ENCODE data around the gene GRAMD1B.

GRAMD1B gene

DNA sequence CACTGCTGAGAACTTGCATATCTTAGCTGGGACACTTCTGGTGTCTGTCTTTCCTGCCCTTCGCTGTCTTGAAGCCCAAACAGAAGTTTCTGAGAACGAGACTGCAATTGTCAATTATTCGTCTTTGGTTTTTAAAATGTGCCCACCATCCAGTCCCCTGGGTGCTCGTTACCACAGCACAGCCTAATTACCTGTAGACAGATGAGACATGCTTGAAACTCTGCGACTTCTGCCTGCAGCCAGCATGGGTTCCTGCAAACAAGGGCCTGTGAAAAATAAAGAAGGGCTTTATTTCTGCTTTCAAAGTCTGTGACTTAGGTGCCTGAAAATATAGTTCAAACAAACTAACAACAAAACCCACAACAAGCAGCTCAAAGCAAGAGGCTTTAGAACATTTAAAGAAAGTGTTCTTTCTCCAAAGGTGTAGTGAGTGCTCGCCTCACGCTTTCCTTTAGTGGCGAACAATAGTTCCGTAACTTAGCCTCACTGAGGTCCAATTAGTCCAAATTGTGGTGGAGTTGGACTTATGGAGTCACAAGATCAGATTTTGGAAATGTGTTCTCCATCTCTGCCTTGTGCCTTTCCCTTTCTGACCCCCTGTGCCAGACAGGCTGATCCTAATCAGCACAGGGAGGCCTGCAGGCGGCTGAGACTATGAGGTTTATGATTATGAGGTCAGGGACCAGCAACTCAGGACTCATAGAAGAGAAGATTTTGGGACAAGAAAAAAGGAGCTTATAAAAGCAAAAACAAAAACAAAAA lies 20.4 kb upstream of the GRAMD1B start:
- DNase-seq (ENCODE audit: low read depth) = no peak

DNA sequence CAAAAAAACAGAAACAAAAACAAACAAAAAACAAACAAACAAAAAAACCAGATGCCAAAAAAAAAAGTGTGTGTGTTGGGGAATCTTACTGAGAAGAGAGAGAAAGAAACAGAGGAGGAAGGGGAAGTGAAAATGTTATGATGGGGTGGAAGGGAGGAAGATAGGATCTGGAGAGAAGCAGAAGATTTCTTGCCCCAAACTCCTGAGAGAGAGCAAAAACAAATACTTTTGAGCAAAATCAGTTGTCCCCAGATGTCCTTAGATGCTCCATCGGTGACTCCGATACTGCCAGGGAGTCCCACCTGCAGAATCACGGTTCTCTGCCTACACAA lies 19.9 kb upstream of the GRAMD1B start:
- DNase-seq (ENCODE audit: low read depth) = no peak

DNA sequence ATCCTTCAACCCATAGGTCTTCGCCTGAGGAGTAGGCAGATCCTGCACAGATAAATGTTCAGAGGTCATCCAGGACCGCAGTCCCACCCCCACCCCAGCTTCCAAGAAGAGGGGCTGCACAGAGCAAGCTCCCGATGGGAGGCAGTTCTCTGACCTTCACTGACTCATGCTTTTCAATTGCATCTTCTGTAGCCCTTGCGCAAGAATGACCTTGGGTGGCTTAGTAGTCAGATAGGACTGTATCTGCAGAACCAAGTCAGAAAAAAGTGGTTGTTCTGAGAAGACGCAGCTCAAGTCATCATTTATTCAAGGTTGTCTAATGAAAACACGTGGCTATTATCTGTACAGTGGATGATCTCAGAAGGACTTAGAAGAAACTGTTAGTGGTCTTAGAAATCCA lies 16.4 kb upstream of the GRAMD1B start:
- no peak for DNase-seq (ENCODE audit: low read depth)

DNA sequence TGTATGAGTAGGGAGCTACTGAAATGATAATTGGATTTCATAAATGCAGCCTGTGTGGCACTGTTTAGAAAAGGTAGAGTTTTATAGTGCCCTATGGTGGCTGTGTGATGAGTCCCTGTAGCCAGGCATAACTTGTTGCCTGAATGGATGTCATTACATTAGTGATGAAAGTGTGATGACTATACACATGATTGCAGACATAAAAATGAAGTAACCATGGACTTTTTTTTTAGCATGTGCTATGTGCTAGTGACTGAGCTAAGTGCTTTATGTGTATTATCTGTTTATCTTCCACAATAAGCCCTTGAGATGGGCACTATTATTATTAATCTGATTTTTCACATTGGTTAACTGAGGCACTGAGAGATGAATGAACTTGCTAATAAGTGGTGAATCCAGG lies 13.5 kb upstream of the GRAMD1B start:
- no peak for DNase-seq (ENCODE audit: low read depth)

- DNase-seq (ENCODE audit: low read depth) = no peak
These were observed 11.5 kb upstream of the GRAMD1B start for GRCh38 chr11:123418351-123419114.

DNA sequence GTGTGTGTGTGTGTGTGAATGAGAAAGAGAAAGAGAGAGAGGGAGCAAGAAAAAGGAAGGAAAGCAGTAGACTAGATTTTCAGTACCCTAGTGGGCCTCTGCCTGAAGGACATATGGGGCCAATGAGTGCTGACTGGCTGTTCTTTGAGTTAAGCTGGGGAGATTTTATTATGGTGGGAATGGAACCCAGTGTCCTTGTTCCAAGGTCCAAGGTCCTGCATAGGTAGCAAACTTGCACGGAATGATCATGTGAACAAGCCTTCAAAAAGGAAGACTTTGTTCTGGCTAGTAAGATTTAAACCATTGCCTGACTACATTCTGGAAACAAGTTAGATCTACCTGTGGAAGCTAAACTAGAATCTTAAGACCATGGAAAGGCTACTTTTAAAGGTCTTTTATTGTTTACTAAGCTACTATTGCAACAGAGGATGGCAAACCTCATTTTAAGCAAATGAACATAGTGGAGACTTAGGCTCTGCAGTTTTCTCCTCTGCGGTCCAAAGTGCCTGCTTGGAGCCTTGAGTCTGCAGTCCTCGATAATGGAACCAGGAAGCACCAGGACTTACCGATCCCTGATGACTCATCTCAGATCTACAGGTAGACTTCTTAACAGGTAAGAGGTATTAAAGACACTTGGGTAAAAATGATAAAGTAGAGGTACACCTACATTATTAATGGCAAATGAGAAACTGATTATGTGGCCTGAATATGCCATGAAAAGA lies 10.2 kb upstream of the GRAMD1B start:
- no peak for DNase-seq (ENCODE audit: low read depth)

DNA sequence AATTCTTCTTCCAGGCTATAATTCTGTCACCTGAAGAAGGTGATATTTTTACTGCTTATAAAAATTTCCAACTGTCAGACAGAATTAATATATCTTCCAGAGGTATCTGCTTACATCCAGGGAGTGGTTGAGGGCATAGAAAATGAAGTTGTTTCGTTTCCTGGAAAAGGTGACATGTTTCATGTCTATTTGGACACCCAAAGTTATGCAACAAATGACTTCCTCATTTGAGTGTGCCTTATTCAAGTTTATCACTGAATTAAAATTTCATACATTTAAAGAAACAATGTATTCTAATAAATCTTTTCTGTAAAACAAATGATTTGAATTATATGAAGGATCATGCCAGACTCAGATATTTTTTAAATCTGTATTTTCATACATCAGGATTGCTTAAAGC lies 8.5 kb upstream of the GRAMD1B start:
- DNase-seq (ENCODE audit: low read depth) = no peak

- no peak for DNase-seq (ENCODE audit: low read depth)
These were observed 4.7 kb upstream of the GRAMD1B start for GRCh38 chr11:123425367-123425766.

DNA sequence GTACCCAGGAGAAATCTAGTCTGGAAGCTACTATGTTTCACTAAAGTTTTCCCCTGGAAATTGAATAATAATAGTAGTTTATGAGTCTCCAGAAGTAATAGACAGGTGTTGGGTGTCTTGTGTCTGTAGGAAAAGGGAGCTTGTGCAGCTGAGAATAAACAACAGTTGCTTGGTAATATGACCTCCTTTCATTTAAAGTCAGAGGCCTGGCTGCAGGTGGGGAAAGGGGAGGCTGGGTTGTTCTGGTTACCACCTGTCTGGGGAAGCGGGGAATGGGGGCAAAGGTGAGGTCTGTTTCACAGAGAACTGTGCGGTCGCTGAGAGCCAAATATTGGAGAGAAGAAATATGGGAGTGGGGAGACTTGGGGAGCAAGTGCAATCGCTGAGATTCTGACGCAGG lies 3.3 kb upstream of the GRAMD1B start:
- no peak for DNase-seq (ENCODE audit: low read depth)

GRCh38 chr11:123427405-123427804 lies 2.7 kb upstream of the GRAMD1B start:
- no peak for DNase-seq (ENCODE audit: low read depth)

- no peak for DNase-seq (ENCODE audit: low read depth)
These were observed 1.9 kb upstream of the GRAMD1B start for GRCh38 chr11:123428116-123428715.

GRCh38 chr11:123429336-123429735 lies 733 bp upstream of the GRAMD1B start:
- DNase-seq (ENCODE audit: low read depth) = no peak

DNA sequence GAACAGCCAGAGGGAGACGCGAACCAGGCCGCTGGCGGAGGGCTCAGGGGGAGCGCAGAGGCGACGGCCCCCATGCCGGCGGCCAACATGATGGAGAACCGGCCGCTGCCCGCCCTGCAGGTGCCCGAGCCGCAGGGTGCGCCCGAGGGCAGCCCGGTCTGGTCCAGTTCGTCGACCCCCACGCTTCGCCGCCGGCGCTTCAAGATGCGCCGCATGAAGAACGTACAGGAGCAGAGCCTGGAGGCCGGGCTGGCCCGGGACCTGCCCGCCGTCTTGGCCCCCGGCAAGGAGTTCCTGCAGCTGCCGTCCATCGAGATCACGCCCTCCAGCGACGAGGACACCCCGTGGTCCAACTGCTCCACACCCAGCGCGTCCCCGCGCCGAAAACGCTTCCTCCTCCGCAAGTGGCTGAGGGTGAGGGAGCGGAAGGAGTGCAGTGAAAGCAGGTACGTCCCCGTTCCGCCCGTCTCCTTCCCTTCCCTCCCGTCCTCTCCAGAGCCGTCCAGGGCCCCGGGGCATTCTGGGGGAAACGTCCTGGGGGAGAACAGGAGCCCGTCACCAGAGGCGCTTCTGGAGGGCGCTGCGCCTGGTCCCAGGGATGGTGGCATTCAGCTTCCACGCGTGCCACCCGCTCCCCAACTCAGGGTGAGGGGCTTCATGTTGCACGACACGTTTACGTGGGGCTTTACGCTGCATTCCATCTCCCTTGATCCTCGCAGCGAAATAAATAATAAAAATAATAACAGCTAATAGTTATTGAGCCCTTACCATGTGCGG lies 840 bp downstream of the GRAMD1B start:
- DNase-seq (ENCODE audit: low read depth) = peak; percentile 56

- no peak for DNase-seq (ENCODE audit: low read depth)
These were observed 1.6 kb downstream of the GRAMD1B start for GRCh38 chr11:123431619-123432018.

DNA sequence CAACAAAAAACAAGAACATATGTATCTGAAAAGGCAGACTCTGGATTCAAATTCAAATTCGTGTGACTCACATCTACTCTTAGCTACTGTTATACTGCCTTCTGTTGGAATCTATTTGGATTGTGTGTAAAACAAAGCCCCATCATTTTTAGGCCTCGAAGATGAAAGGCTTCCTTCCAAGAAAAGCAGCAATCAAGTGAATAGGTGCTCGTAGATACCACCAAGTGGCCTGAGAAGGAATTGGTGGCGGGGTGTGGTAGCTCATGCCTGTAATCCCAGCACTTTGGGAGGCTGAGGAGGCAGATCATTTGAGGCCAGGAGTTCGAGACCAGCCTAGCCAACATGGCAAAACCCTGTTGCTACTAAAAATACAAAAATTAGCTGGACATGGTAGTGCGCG lies 4.2 kb downstream of the GRAMD1B start:
- DNase-seq (ENCODE audit: low read depth) = no peak

DNA sequence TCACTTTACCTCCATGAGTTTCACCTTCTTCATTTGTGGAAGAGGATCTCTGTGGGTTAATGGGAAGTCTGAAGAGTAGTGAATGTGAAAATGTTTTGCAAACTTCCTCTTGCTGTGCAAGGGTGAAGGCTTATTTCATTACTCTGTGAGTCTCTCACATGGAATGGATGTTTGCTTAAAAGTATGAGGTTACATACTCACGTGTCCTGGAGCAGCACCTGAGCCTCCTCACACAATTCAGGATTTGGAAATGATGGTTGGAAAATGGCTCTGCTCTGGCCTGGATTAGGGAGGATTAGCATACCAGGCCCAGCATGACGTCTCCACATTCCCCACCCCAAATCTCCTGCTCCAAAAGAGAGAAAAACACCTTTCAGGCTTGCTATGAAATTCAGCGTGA lies 4.8 kb downstream of the GRAMD1B start:
- no peak for DNase-seq (ENCODE audit: low read depth)

- no peak for DNase-seq (ENCODE audit: low read depth)
These were observed 7.3 kb downstream of the GRAMD1B start for GRCh38 chr11:123437236-123437979.

DNA sequence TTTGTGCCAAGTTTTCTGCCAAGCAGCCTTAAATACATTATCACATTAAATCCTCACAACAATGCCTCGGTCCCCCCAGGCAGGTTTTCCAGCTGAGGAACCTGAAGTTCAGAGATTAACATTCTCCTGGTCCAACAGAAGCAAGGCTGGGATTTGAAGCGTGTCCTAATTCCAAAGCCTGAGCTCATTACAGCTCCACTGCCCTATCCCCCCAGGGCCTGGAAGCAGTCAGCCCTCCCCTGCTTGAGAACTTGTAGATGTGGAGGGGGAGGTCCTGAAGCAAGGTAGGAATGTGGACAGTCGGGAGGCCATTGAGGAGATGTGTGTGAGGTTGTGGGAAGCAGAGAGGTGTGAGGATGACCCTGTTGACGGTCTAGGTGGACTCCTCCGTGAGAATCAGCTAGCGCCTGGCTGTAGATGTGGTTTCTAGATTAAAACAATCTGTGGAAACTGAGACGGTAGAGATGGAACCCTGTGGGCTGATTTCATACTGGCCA lies 8.1 kb downstream of the GRAMD1B start:
- DNase-seq (ENCODE audit: low read depth) = no peak

DNA sequence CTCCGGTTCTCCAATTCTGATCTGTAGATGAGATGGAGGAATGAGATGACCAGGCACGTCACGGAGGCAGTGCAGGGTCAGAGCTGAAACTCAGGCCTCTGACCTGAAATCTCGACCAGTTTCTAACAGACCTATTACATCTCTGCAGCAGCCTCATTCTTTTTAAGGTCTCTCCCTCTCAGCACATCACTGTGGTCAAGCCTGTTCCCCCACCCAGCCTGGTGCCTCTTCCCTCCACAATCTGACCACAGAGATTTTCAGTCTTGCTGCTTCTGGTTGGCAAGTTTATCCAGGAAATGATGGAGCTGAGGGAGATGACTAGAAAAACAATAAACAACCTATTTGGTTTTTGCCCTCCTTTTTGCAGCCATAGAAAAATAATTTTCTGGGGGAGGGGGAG lies 9.5 kb downstream of the GRAMD1B start:
- no peak for DNase-seq (ENCODE audit: low read depth)

- DNase-seq (ENCODE audit: low read depth) = no peak
These were observed 11.1 kb downstream of the GRAMD1B start for GRCh38 chr11:123441161-123441560.
